Measurements from ENCODE around the gene SCN3A. TPM values are rescaled to one million over a fixed set of nuclear protein-coding genes. Genes with fewer than 3 reads are reported as not detected.

The SCN3A gene
- polyA plus RNA-seq, 1 donor from 2014 or later, result 161 TPM

GRCh38 chr2:165162466-165162865 is 41.4 kb downstream of the SCN3A start:
- peaks cover 24% of the 10 kb centered on the region for H3K36me3 ChIP-seq (ENCODE audit: insufficient read depth, low read length)
- H2AFZ ChIP-seq (ENCODE audit: low read depth, low read length), result no peak overlapping the region
- TF ChIP-seq REST (IDR thresholded peaks at IDR 0.05; ENCODE audit: borderline replicate concordance) (no peak), SMC3 (conservative IDR thresholded peaks at IDR 0.05; ENCODE audit: poor library complexity) (no peak), MXI1 (conservative IDR thresholded peaks at IDR 0.05; ENCODE audit: poor library complexity, severe bottlenecking) (no peak), EP300 (conservative IDR thresholded peaks at IDR 0.05; ENCODE audit: poor library complexity, severe bottlenecking) (no peak), RAD21 (conservative IDR thresholded peaks at IDR 0.05) (no peak), EZH2 (IDR thresholded peaks at IDR 0.05; ENCODE audit: borderline replicate concordance, insufficient read depth, low read length, poor library complexity, severe bottlenecking) (no peak), CTCF (IDR thresholded peaks at IDR 0.05; ENCODE audit: poor library complexity, severe bottlenecking) (no peak), POLR2AphosphoS5 (IDR thresholded peaks at IDR 0.05) (no peak), TAF1 (IDR thresholded peaks at IDR 0.05; ENCODE audit: low read depth) (no peak)
- no peaks in the 10 kb centered on the region for H3K9me3 ChIP-seq (ENCODE audit: low read length)
- H3K9ac ChIP-seq (ENCODE audit: low read length), result no peak overlapping the region
- H4K20me1 ChIP-seq (ENCODE audit: insufficient read depth), result no peaks in the 10 kb centered on the region
- no peaks in the 10 kb centered on the region for H3F3A ChIP-seq (ENCODE audit: insufficient read depth, low read length, poor library complexity, severe bottlenecking)
- no peak overlapping the region for H3K4me2 ChIP-seq (ENCODE audit: low read length)
- H3K27ac ChIP-seq (ENCODE audit: low read length), result no peak overlapping the region
- no peaks in the 10 kb centered on the region for H3K79me2 ChIP-seq (replicated peaks; ENCODE audit: insufficient read depth, low read length)
- H3K27me3 ChIP-seq (ENCODE audit: insufficient read depth, low read depth, low read length), result no peaks in the 10 kb centered on the region
- H3K4me3 ChIP-seq (ENCODE audit: low read length), result no peak overlapping the region
- H3K9me2 ChIP-seq (ENCODE audit: insufficient read depth, low read length), result no peaks in the 10 kb centered on the region

GRCh38 chr2:165161510-165161909 is 42.3 kb downstream of the SCN3A start:
- TF ChIP-seq REST (IDR thresholded peaks at IDR 0.05; ENCODE audit: borderline replicate concordance) (no peak), RAD21 (conservative IDR thresholded peaks at IDR 0.05) (no peak), SMC3 (conservative IDR thresholded peaks at IDR 0.05; ENCODE audit: poor library complexity) (no peak), TAF1 (IDR thresholded peaks at IDR 0.05; ENCODE audit: low read depth) (no peak), POLR2AphosphoS5 (IDR thresholded peaks at IDR 0.05) (no peak), EZH2 (IDR thresholded peaks at IDR 0.05; ENCODE audit: borderline replicate concordance, insufficient read depth, low read length, poor library complexity, severe bottlenecking) (no peak), EP300 (conservative IDR thresholded peaks at IDR 0.05; ENCODE audit: poor library complexity, severe bottlenecking) (no peak), CTCF (IDR thresholded peaks at IDR 0.05; ENCODE audit: poor library complexity, severe bottlenecking) (no peak), MXI1 (conservative IDR thresholded peaks at IDR 0.05; ENCODE audit: poor library complexity, severe bottlenecking) (no peak)
- H3K79me2 ChIP-seq (replicated peaks; ENCODE audit: insufficient read depth, low read length), result no peaks in the 10 kb centered on the region
- H3F3A ChIP-seq (ENCODE audit: insufficient read depth, low read length, poor library complexity, severe bottlenecking), result no peaks in the 10 kb centered on the region
- no peak overlapping the region for H3K27ac ChIP-seq (ENCODE audit: low read length)
- no peaks in the 10 kb centered on the region for H3K9me3 ChIP-seq (ENCODE audit: low read length)
- H3K4me3 ChIP-seq (ENCODE audit: low read length), result no peak overlapping the region
- peaks cover 25% of the 10 kb centered on the region for H3K36me3 ChIP-seq (ENCODE audit: insufficient read depth, low read length)
- H3K9me2 ChIP-seq (ENCODE audit: insufficient read depth, low read length), result no peaks in the 10 kb centered on the region
- H2AFZ ChIP-seq (ENCODE audit: low read depth, low read length), result no peak overlapping the region
- no peaks in the 10 kb centered on the region for H4K20me1 ChIP-seq (ENCODE audit: insufficient read depth)
- H3K27me3 ChIP-seq (ENCODE audit: insufficient read depth, low read depth, low read length), result no peaks in the 10 kb centered on the region
- H3K4me2 ChIP-seq (ENCODE audit: low read length), result no peak overlapping the region
- H3K9ac ChIP-seq (ENCODE audit: low read length), result no peak overlapping the region

All from neural cell (in vitro differentiated cells).